Muscle layer of duodenum (tissue), 2 donors: Measurements from ENCODE around the gene TIGAR.

ENCODE experiments used
- H3K27ac ChIP-seq: one replicate; pipeline ENCODE4 v1.7.0; 2013; ENCODE audit warnings: mild to moderate bottlenecking, low read length
- H3K27me3 ChIP-seq: one replicate; pipeline ENCODE4 v1.7.0; 2013; ENCODE audit warnings: low read depth, mild to moderate bottlenecking, control low read depth, low read length
- H3K36me3 ChIP-seq, 2 donors: one replicate each; pipeline ENCODE4 v1.7.0; 2013; ENCODE audit warnings: low read length in 2 of 2, control low read depth in 1 of 2, mild to moderate bottlenecking in 1 of 2; ENCODE audit not compliant: insufficient read depth in 2 of 2, control insufficient read depth in 1 of 2
- H3K4me1 ChIP-seq, 2 donors: one replicate each; pipeline ENCODE4 v1.7.0; 2013; ENCODE audit warnings: low read length in 2 of 2, mild to moderate bottlenecking in 2 of 2, control low read depth in 1 of 2, moderate library complexity in 1 of 2; ENCODE audit not compliant: insufficient read depth in 2 of 2, control insufficient read depth in 1 of 2
- H3K4me3 ChIP-seq, 2 donors: one replicate each; pipeline ENCODE4 v1.7.0; 2013; ENCODE audit warnings: low read length in 2 of 2, low read depth in 1 of 2, mild to moderate bottlenecking in 1 of 2
- H3K9me3 ChIP-seq, 2 donors: one replicate each; pipeline ENCODE4 v1.7.0; 2013; ENCODE audit warnings: low read length in 2 of 2, control low read depth in 1 of 2, mild to moderate bottlenecking in 1 of 2; ENCODE audit not compliant: control insufficient read depth in 1 of 2
- donor health status: healthy.

TIGAR gene

GRCh38 chr12:4346931-4347330 lies 25.9 kb downstream of the TIGAR start:
- no peaks in the 10 kb centered on the region for H3K9me3 ChIP-seq
- H3K27me3 ChIP-seq, result no peaks in the 10 kb centered on the region
- H3K4me3 ChIP-seq, result no peak overlapping the region
- H3K4me1 ChIP-seq, result no peaks in the 10 kb centered on the region
- H3K27ac ChIP-seq, result no peak overlapping the region
- H3K36me3 ChIP-seq, result peaks cover 9 to 24% of the 10 kb centered on the region in 2 donors

GRCh38 chr12:4353785-4354208 lies 32.8 kb downstream of the TIGAR start:
- H3K27ac ChIP-seq, result no peak overlapping the region
- no peaks in the 10 kb centered on the region for H3K9me3 ChIP-seq
- no peaks in the 10 kb centered on the region for H3K27me3 ChIP-seq
- no peaks in the 10 kb centered on the region for H3K4me1 ChIP-seq
- no peak overlapping the region for H3K4me3 ChIP-seq
- peaks cover 11 to 37% of the 10 kb centered on the region in 2 donors for H3K36me3 ChIP-seq

- H3K27ac ChIP-seq, result no peak overlapping the region
- peaks cover 9 to 30% of the 10 kb centered on the region in 2 donors for H3K36me3 ChIP-seq
- H3K4me1 ChIP-seq, result no peaks in the 10 kb centered on the region
- H3K9me3 ChIP-seq, result peaks cover 0 to 5% of the 10 kb centered on the region in 2 donors
- no peak overlapping the region for H3K4me3 ChIP-seq
- no peaks in the 10 kb centered on the region for H3K27me3 ChIP-seq
These were observed 34.4 kb downstream of the TIGAR start for GRCh38 chr12:4355156-4356040.

- H3K27me3 ChIP-seq, result no peaks in the 10 kb centered on the region
- no peaks in the 10 kb centered on the region for H3K4me1 ChIP-seq
- H3K27ac ChIP-seq, result no peak overlapping the region
- H3K9me3 ChIP-seq, result peaks cover 0 to 5% of the 10 kb centered on the region in 2 donors
- no peak overlapping the region for H3K4me3 ChIP-seq
- H3K36me3 ChIP-seq, result peaks cover 8 to 24% of the 10 kb centered on the region in 2 donors
These were observed 35.0 kb downstream of the TIGAR start for GRCh38 chr12:4356041-4356327.

- no peaks in the 10 kb centered on the region for H3K36me3 ChIP-seq
- no peak overlapping the region for H3K27ac ChIP-seq
- H3K4me1 ChIP-seq, result no peaks in the 10 kb centered on the region
These were observed 45.1 kb downstream of the TIGAR start for GRCh38 chr12:4366090-4366489.

GRCh38 chr12:4369548-4369947 lies 48.5 kb downstream of the TIGAR start:
- no peaks in the 10 kb centered on the region for H3K36me3 ChIP-seq
- no peaks in the 10 kb centered on the region for H3K4me1 ChIP-seq
- no peak overlapping the region for H3K4me3 ChIP-seq
- H3K9me3 ChIP-seq, result no peaks in the 10 kb centered on the region
- H3K27me3 ChIP-seq, result no peaks in the 10 kb centered on the region
- H3K27ac ChIP-seq, result no peak overlapping the region

More at GRCh38 chr12:4366090-4366489, 45.1 kb downstream of the TIGAR start:
- H3K27me3 ChIP-seq, result no peaks in the 10 kb centered on the region
- no peak overlapping the region for H3K4me3 ChIP-seq
- H3K9me3 ChIP-seq, result no peaks in the 10 kb centered on the region

GRCh38 chr12:4370265-4370664 lies 49.3 kb downstream of the TIGAR start:
- H3K27ac ChIP-seq, result no peak overlapping the region
- H3K4me1 ChIP-seq, result no peaks in the 10 kb centered on the region
- no peak overlapping the region for H3K4me3 ChIP-seq
- no peaks in the 10 kb centered on the region for H3K36me3 ChIP-seq
- no peaks in the 10 kb centered on the region for H3K27me3 ChIP-seq
- no peaks in the 10 kb centered on the region for H3K9me3 ChIP-seq

- Histone ChIP-seq H3K27ac (no peak overlapping the region), H3K9me3 (no peaks in the 10 kb centered on the region), H3K4me1 (no peaks in the 10 kb centered on the region)
These were observed 51.6 kb downstream of the TIGAR start for GRCh38 chr12:4372653-4373052.

GRCh38 chr12:4375449-4375848 lies 54.4 kb downstream of the TIGAR start:
- H3K36me3 ChIP-seq, result no peaks in the 10 kb centered on the region

More at GRCh38 chr12:4372653-4373052, 51.6 kb downstream of the TIGAR start:
- no peak overlapping the region for H3K4me3 ChIP-seq
- H3K27me3 ChIP-seq, result no peaks in the 10 kb centered on the region
- H3K36me3 ChIP-seq, result no peaks in the 10 kb centered on the region

GRCh38 chr12:4378772-4379171 lies 57.8 kb downstream of the TIGAR start:
- H3K36me3 ChIP-seq, result no peaks in the 10 kb centered on the region
- H3K4me1 ChIP-seq, result no peaks in the 10 kb centered on the region
- H3K4me3 ChIP-seq, result no peak overlapping the region
- no peaks in the 10 kb centered on the region for H3K9me3 ChIP-seq
- no peaks in the 10 kb centered on the region for H3K27me3 ChIP-seq
- no peak overlapping the region for H3K27ac ChIP-seq

More at GRCh38 chr12:4375449-4375848, 54.4 kb downstream of the TIGAR start:
- Histone ChIP-seq H3K27ac (no peak overlapping the region), H3K27me3 (no peaks in the 10 kb centered on the region), H3K4me3 (no peak overlapping the region), H3K9me3 (no peaks in the 10 kb centered on the region), H3K4me1 (no peaks in the 10 kb centered on the region)

- no peaks in the 10 kb centered on the region for H3K9me3 ChIP-seq
- no peaks in the 10 kb centered on the region for H3K27me3 ChIP-seq
These were observed 58.4 kb downstream of the TIGAR start, which contains the start of gene FGF23 for GRCh38 chr12:4379405-4379804. FGF23 (minus strand) TSS chr12:4379712; CDS start chr12:4379582, 130 bp downstream.

GRCh38 chr12:4380332-4380731 lies 59.3 kb downstream of the TIGAR start:
- H3K36me3 ChIP-seq, result no peaks in the 10 kb centered on the region
- no peaks in the 10 kb centered on the region for H3K4me1 ChIP-seq
- no peak overlapping the region for H3K27ac ChIP-seq
- no peak overlapping the region for H3K4me3 ChIP-seq
- H3K27me3 ChIP-seq, result no peaks in the 10 kb centered on the region
- no peaks in the 10 kb centered on the region for H3K9me3 ChIP-seq

More at GRCh38 chr12:4379405-4379804, 58.4 kb downstream of the TIGAR start, which contains the start of gene FGF23:
- Histone ChIP-seq H3K36me3 (no peaks in the 10 kb centered on the region), H3K27ac (no peak within 1 kb of the TSS), H3K4me3 (no peak within 1 kb of the TSS), H3K4me1 (no peaks in the 10 kb centered on the region)
